Measurements from ENCODE around the gene GOLGA3. TPM values are rescaled to one million over a fixed set of nuclear protein-coding genes. Genes with fewer than 3 reads are reported as not detected.

The GOLGA3 gene
- total and polyA plus RNA-seq, 2 experiments from 2014 or later: 10.3 to 57.8 TPM

GRCh38 chr12:132873724-132874123, 45.1 kb upstream of the GOLGA3 start:
- Mint-ChIP-seq H3K4me3 (no peak overlapping the region), H3K36me3 (ENCODE audit: low read depth) (peaks cover 41% of the 10 kb centered on the region), H3K9me3 (no peaks in the 10 kb centered on the region), H3K4me1 (no peaks in the 10 kb centered on the region), H3K27me3 (ENCODE audit: insufficient read depth, low read depth, poor library complexity) (no peaks in the 10 kb centered on the region), H3K27ac (peak overlapping the region; percentile 86; the same call in 1 of the 2 replicates)
- H3K4me3 ChIP-seq: no peak overlapping the region
- H3F3A ChIP-seq (replicated peaks; ENCODE audit: low read depth): 0 out of 2 replicates have a peak, but pooled peaks cover 4% of the 10 kb centered on the region
- H3K27ac ChIP-seq (ENCODE audit: low read depth): no peak overlapping the region; the same call in 1 of the 2 replicates
- no peaks in the 10 kb centered on the region for H3K4me1 ChIP-seq (ENCODE audit: insufficient read depth)
- H3K9me2 ChIP-seq (ENCODE audit: insufficient read depth): no peaks in the 10 kb centered on the region
- no peak for TF ChIP-seq NANOG (IDR thresholded peaks at IDR 0.05; ENCODE audit: borderline replicate concordance)
- no peak for TF ChIP-seq EZH2 (IDR thresholded peaks at IDR 0.05; ENCODE audit: low read depth, unreplicated experiment)
- no peak for TF ChIP-seq POLR2AphosphoS5 (IDR thresholded peaks at IDR 0.05; ENCODE audit: low read depth)
- TF ChIP-seq STAT1 (IDR thresholded peaks at IDR 0.05; ENCODE audit: unreplicated experiment): no peak
- no peak for TF ChIP-seq CREB1 (CRISPR knock-in tag; IDR thresholded peaks at IDR 0.05; ENCODE audit: low read depth)
- no peak for TF ChIP-seq ZNF114 (CRISPR knock-in tag; IDR thresholded peaks at IDR 0.05)
- TF ChIP-seq, protein P1, sequence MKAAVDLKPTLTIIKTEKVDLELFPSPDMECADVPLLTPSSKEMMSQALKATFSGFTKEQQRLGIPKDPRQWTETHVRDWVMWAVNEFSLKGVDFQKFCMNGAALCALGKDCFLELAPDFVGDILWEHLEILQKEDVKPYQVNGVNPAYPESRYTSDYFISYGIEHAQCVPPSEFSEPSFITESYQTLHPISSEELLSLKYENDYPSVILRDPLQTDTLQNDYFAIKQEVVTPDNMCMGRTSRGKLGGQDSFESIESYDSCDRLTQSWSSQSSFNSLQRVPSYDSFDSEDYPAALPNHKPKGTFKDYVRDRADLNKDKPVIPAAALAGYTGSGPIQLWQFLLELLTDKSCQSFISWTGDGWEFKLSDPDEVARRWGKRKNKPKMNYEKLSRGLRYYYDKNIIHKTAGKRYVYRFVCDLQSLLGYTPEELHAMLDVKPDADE (IDR thresholded peaks at IDR 0.05): no peak
- no peak for TF ChIP-seq JUNB (IDR thresholded peaks at IDR 0.05; ENCODE audit: unreplicated experiment)
- TF ChIP-seq ZNF462 (CRISPR knock-in tag; IDR thresholded peaks at IDR 0.05): no peak
- no peak for TF ChIP-seq REST (IDR thresholded peaks at IDR 0.05; ENCODE audit: unreplicated experiment)
- H3K4me2 ChIP-seq: no peak overlapping the region
- H2AFZ ChIP-seq: no peak overlapping the region
- H3K36me3 ChIP-seq (ENCODE audit: insufficient read depth): 0 out of 2 replicates have a peak, but pooled peaks cover 20% of the 10 kb centered on the region
- 0 out of 2 replicates have a peak, but pooled peaks cover 2% of the 10 kb centered on the region for H3K79me2 ChIP-seq (replicated peaks; ENCODE audit: insufficient read depth)
- DNase-seq (ENCODE audit: low spot score): no peak
- no peak for ATAC-seq
- H3K27me3 ChIP-seq (ENCODE audit: insufficient read depth): no peaks in the 10 kb centered on the region
- H4K20me1 ChIP-seq (replicated peaks; ENCODE audit: insufficient read depth): no peaks in the 10 kb centered on the region; the same call in none of the 2 replicates

Measured in GM23338 (cell line).